Measurements from ENCODE around the gene VHLL.

VHLL gene

GRCh38 chr1:156291226-156292061 is 7.7 kb downstream of the VHLL start:
- DNase-seq (ENCODE audit: low read depth) = peak; percentile 78

GRCh38 chr1:156289857-156290256 is 9.2 kb downstream of the VHLL start:
- no peak for DNase-seq (ENCODE audit: low read depth)

- no peak for DNase-seq (ENCODE audit: low read depth)
These were observed 13.0 kb downstream of the VHLL start for GRCh38 chr1:156286061-156286460.

DNA sequence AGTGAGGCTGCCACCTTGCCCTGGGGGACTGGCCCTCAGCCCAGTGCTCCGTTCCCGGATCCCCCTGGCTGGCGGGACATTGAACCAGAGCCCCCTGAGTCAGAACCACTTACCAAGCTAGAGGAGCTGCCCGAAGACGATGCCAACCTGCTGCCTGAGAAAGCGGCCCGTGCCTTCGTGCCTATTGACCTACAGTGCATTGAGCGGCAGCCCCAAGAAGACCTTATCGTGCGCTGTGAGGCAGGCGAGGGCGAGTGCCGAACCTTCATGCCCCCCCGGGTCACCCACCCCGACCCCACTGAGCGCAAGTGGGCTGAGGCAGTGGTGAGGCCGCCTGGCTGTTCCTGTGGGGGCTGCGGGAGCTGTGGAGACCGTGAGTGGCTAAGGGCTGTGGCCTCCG is 13.7 kb downstream of the VHLL start:
- no peak for DNase-seq (ENCODE audit: low read depth)

DNA sequence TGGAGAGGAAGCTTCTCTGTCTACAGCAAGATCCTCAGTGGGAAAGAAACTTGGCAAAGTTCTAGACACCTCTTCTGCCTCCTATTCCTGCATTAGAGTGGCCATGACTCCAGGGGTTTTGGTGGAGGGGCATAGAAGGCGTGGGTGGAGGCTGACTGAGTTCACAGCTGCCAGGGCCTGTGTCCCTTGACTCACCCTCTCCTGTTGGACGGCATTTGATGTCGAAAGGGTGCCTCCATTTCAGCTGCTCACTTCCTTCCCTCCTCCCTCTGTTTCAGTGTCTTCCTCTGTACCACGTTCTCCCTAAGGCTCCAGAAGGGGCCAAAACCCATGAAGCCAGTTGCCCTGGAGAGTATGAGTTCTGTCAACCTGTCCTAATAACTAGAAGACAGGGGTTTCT is 14.3 kb downstream of the VHLL start:
- no peak for DNase-seq (ENCODE audit: low read depth)

DNA sequence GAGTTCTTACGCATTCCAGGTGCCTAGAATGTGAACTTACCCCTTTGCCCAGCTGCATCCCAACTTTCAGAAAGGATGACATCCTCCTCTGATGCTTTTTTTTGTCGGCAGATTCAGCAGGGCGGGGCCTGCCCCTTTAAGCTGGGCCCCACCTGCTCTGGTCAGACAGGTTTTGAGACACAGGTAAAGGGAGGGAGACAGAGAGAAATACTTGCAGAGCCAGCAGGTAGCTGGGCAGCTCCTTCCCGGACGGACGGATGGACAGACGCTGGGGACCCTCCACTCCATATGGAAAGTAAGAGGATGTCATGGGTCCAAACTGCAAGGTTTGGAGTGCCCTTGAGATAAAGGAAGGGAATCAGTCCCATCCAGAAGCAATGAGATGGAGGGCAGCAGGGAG is 15.0 kb downstream of the VHLL start, which contains the start of gene TMEM79:
TMEM79 (plus strand) TSS at position 214 of the 400 bp plus-strand sequence. CDS start 902 bp downstream, outside the sequence.
- no peak for DNase-seq (ENCODE audit: low read depth)

DNA sequence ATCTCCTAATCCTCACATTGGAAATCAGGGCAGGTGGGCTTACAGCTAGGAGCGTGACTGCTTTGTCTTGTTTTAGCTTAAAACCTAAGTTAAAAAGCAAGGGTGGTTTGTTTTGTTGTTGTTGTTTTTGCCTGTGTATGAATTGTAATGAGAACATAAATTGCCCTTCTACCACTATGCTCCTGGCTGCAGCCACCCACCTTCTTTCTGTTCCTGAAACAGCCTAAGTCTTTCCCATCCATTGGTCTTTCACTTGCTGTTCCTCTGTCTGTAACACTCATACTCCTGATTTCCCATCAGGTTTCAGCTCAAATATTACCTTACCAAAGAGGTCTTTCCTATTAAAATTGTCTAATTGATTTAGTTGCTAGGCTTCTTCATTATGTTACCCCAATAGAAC is 15.6 kb downstream of the VHLL start:
- no peak for DNase-seq (ENCODE audit: low read depth)

GRCh38 chr1:156282479-156283222 is 16.5 kb downstream of the VHLL start, which contains the start of gene SMG5:
Gene SMG5, minus strand, starts transcription at chr1:156282825. Its CDS starts 145 bp downstream, at chr1:156282680.
- peak; percentile 98 for DNase-seq (ENCODE audit: low read depth)

DNA sequence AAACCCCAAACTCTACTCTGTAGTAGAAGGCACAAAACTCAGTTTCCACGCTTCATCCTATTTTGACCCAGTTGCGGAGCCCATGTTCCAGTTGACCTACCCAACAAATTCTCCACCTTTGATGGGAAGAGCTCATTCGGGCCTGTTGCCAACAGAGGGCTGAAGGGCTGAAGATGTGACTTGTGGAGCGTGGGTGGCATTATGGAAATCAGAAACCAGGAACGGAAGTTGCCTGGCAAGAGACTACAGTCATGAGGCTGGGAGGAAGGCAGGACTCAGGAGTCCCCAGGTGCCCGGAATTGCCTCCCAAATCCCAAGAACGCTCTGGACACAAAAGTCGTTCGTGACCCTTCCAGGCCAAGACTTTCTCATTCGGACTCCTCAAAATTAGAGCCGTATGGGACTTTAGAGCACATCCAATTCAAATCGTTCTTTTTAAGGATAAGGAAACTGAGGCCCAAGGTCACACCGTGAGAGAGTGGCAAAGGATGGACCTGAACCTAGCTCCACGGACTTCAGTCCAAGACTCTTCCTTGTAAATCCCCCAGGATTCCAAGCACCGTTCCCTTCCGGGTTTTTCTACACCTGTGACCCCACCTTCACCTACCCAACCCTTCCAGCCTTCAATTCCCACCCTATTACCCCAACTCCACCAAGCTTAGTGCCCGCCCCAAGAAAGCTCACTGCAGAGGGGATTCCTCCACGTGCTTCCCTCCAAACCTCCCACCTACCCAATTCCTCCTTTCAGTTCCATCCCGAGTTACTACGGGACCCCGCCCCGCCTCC is 17.2 kb downstream of the VHLL start:
- DNase-seq (ENCODE audit: low read depth) = no peak

GRCh38 chr1:156281281-156281680 is 17.8 kb downstream of the VHLL start:
- DNase-seq (ENCODE audit: low read depth) = peak; percentile 56

DNA sequence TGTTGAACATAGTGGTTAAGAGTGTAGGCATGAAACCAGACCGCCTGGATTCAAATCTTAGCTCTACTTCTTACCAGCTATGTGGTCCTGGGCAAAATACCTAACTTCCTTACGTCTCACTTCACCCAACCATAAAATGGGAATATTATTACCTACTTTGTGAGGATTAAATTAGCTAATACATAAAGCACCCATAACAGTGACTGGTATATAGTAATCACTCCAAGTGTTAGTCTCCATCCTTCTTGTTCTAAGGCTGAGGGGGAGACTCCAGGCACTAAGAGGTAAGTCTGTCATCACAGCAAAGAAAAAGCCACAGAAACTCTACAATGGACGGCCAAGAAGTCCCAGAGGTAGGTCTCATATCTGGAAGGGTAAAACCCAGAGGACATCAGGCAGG is 19.3 kb downstream of the VHLL start:
- DNase-seq (ENCODE audit: low read depth) = no peak

- DNase-seq (ENCODE audit: low read depth) = no peak
These were observed 22.1 kb downstream of the VHLL start for GRCh38 chr1:156276966-156277381.

DNA sequence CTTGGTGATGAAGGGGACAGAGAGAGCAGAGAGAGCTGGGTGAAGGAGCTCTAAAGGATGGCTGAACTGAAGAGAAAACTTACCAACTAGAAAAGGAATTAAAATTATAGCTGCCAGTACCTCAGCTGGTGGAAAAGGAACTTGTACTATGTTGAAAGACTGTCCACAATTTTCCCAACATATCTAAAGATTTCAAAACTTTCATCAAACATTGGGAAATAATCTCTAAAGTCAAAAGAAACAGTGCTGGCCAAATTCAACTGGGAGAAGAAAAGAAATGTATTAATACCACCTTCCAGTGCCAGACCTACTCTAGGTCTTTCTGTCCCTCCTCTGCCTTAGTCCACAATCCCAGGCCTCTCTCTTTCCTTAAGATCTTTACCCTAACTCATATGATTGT is 22.6 kb downstream of the VHLL start:
- no peak for DNase-seq (ENCODE audit: low read depth)

- no peak for DNase-seq (ENCODE audit: low read depth)
These were observed 28.8 kb downstream of the VHLL start for GRCh38 chr1:156270314-156270713.

DNA sequence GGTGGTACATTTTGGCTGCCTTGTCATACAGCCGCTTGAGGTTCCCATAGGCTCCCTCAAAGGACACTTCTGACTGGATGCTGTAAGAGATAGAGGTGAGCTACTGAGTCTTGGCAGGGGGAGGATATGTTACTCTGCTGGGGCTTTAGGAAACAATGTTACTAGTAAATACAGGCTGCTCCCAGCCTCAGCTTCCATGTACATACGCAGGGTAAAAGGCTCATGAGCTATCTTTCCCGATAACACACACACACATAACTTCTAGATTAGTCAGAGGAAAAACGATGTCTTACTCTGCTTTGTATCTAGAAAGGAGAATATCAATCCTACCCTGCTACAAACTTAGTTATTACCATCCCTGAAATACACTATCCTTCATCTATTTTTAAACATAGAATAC is 30.8 kb downstream of the VHLL start:
- no peak for DNase-seq (ENCODE audit: low read depth)

DNA sequence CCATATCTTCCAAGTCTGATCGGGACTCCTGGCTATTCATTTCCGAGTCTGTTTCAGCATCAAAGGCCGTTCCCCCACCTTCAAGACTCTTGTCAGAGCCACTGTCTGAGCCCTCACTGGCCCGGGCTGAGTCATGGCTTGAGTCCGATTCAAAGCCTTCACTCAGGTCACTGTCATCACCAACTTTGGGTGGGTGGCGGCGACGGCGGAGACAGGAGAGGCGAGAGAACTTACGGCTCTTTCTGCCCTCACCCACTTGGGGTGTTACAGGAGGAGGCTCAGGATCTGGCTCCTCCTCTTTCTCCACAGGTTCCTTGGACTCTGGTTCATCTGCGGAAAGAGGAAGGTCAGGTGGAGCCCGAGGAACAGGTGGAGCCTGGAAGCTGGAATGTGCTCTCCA is 33.1 kb downstream of the VHLL start:
- DNase-seq (ENCODE audit: low read depth) = no peak

DNA sequence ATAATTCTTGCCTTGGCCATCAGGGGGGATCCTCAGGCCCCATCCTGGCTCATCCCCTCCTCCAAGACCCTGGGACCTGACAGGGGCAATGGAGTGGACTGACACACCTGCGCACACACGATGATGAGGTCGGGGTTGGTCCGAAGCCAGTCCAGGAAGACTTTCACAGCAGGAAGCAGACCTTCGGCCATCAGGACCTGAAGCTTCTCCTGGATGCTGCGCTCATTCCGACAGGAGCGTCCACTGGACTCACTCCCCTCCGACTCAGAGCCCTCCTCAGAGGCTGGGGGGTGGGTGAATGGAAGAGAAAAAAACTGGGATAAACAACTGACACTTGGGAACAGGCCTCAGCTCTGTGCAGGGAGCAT is 35.8 kb downstream of the VHLL start:
- DNase-seq (ENCODE audit: low read depth) = no peak

GRCh38 chr1:156262461-156263287 is 36.4 kb downstream of the VHLL start:
- peak; percentile 80 for DNase-seq (ENCODE audit: low read depth)

DNA sequence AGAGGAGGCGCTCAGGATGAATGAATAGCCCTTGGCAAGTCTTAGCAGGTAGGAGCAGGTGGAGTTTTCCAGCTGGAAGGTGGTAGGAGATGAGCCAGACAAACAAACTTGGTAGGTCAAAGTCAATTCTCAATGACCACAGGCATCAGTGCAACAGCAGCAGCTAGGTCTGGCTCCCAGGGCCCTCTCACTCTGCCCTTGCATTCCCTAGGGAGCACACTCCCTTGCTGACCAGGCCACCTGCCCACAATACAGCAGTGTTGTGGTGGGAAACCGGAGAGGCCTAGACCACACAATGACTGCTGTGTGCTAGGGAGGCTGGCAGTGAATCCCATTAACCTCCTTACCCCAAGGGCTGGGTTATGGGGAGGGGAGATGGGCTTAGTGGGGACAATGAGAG is 38.2 kb downstream of the VHLL start:
- DNase-seq (ENCODE audit: low read depth) = no peak

DNA sequence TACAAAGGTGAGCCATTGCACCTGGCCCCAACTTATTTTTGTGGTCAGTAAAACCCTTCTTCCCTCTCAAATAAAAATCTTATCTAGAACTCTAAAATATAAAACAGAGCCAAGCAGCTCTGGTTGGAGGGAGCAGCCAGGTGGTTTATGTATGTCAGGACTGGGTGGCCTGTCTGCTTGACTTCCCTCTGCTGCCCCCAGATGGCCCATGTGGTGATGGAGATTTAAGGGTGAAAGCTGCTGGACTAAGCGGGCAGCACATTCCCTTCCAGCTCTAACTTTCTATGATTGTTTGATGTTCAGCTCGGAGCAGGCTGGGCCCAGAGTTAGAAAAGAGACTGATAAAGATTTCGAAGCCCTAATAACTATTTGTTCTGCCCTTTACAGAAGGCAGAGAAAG is 39.3 kb downstream of the VHLL start:
- no peak for DNase-seq (ENCODE audit: low read depth)

- DNase-seq (ENCODE audit: low read depth) = no peak
These were observed 40.2 kb downstream of the VHLL start for GRCh38 chr1:156258859-156259258.

GRCh38 chr1:156257711-156258110 is 41.4 kb downstream of the VHLL start:
- no peak for DNase-seq (ENCODE audit: low read depth)
